BJ (cell line): Measurements from ENCODE around the gene SLC2A13. TPM values are rescaled to one million over a fixed set of nuclear protein-coding genes. Genes with fewer than 3 reads are reported as not detected.

Experiments
- CTCF ChIA-PET: fragments of 350-600 bp; formaldehyde crosslinking; extraction: SDS; loops from one replicate; lab custom pipeline; 2021; ENCODE audit warnings: antibody characterized with exemption, inconsistent platforms; lab: Yijun Ruan, JAX
- POLR2A ChIA-PET: fragments of 300-600 bp; sonication (Branson Sonifier 250); formaldehyde crosslinking; extraction: SDS; loops from one replicate; lab custom pipeline; 2021; ENCODE audit warnings: antibody characterized with exemption; lab: Charles Lee
- DNase-seq: peaks from one replicate; pipeline ENCODE4 v3.0.0-alpha.2; 2011; ENCODE audit warnings: low read depth
- H3K27me3 ChIP-seq: 2 replicates; pipeline ENCODE4 v1.6.0; 2011; ENCODE audit warnings: low read length; ENCODE audit not compliant: control insufficient read depth, insufficient read depth
- H3K36me3 ChIP-seq: 2 replicates; pipeline ENCODE4 v1.5.1; 2011; ENCODE audit warnings: low read length; ENCODE audit not compliant: control insufficient read depth, insufficient read depth
- H3K4me3 ChIP-seq: 2 replicates; pipeline ENCODE4 v1.5.1; 2011; ENCODE audit warnings: low read depth, mild to moderate bottlenecking, control low read depth, low read length
- polyA plus RNA-seq: library from polyadenylated mRNA; depleted of rRNA; stranded (reverse); fragments of >200 nt; gene quantifications from 2 replicates; pipeline ENCODE4 v1.2.3, GENCODE V29; 2011
- TF ChIP-seq, protein P1 (sequence below): IDR thresholded peaks from 2 replicates; pipeline ENCODE4 v1.5.1; 2011; ENCODE audit warnings: low read depth, mild to moderate bottlenecking, control low read depth, inconsistent platforms, low read length, moderate library complexity; ENCODE audit not compliant: insufficient read depth

SLC2A13 gene
- polyA plus RNA-seq, 1 experiment, result 1.2 TPM

- ChIA-PET POLR2A (no interaction called here), CTCF (interaction anchor here (1.1 kb wide), 1 partner anchor 8 kb away, joined by 3 read pairs; no protein-coding TSS in a partner anchor)
- Histone ChIP-seq H3K27me3 (no peaks in the 10 kb centered on the region), H3K4me3 (no peak overlapping the region), H3K36me3 (no peaks in the 10 kb centered on the region)
- DNase-seq, result no peak
- TF ChIP-seq, protein P1, sequence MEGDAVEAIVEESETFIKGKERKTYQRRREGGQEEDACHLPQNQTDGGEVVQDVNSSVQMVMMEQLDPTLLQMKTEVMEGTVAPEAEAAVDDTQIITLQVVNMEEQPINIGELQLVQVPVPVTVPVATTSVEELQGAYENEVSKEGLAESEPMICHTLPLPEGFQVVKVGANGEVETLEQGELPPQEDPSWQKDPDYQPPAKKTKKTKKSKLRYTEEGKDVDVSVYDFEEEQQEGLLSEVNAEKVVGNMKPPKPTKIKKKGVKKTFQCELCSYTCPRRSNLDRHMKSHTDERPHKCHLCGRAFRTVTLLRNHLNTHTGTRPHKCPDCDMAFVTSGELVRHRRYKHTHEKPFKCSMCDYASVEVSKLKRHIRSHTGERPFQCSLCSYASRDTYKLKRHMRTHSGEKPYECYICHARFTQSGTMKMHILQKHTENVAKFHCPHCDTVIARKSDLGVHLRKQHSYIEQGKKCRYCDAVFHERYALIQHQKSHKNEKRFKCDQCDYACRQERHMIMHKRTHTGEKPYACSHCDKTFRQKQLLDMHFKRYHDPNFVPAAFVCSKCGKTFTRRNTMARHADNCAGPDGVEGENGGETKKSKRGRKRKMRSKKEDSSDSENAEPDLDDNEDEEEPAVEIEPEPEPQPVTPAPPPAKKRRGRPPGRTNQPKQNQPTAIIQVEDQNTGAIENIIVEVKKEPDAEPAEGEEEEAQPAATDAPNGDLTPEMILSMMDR, result no peak
Observed at GRCh38 chr12:39771456-39771855, 334.4 kb downstream of the SLC2A13 start.

- H3K27me3 ChIP-seq, result no peaks in the 10 kb centered on the region
- DNase-seq, result no peak
- no peak overlapping the region for H3K4me3 ChIP-seq
- ChIA-PET POLR2A (no interaction called here), CTCF (interaction anchor here (0.7 to 6.7 kb wide), 10 partner anchors 10 to 347 kb away, joined by 3 to 52 read pairs (median 4); partner anchors contain the start of gene SLC2A13)
- no peaks in the 10 kb centered on the region for H3K36me3 ChIP-seq
- TF ChIP-seq, protein P1, result peak; percentile 81
Observed at GRCh38 chr12:39764944-39765560, 340.8 kb downstream of the SLC2A13 start.

DNA sequence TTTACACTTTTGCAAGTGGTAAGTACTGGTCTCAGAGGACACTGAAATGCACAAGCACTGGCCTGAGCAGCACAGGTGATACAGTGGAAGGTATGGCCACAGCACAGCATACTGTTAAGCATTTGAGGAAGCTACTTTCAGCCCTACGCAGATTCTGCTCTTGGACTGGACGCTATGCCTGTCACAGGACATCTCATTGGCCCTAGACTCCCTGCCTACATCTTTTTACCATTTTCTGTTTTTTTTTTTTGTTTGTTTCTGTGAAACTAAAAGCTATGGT is 342.1 kb downstream of the SLC2A13 start:
- Histone ChIP-seq H3K36me3 (no peaks in the 10 kb centered on the region), H3K27me3 (no peaks in the 10 kb centered on the region), H3K4me3 (no peak overlapping the region)
- POLR2A ChIA-PET, result no interaction called here
- TF ChIP-seq, protein P1, result no peak
- DNase-seq, result no peak
- CTCF ChIA-PET, result interaction anchor here (0.7 to 6.7 kb wide), 5 partner anchors 8 to 342 kb away, joined by 3 to 52 read pairs (median 4); no protein-coding TSS in a partner anchor

- no peaks in the 10 kb centered on the region for H3K36me3 ChIP-seq
- DNase-seq, result no peak
- TF ChIP-seq, protein P1, result no peak
- POLR2A ChIA-PET, result no interaction called here
- CTCF ChIA-PET, result interaction anchor here (0.7 to 6.7 kb wide), 3 partner anchors 228 to 342 kb away, joined by 4 to 52 read pairs (median 5); no protein-coding TSS in a partner anchor
- H3K4me3 ChIP-seq, result no peak overlapping the region
- H3K27me3 ChIP-seq, result no peaks in the 10 kb centered on the region
Observed at GRCh38 chr12:39763071-39763889, 342.6 kb downstream of the SLC2A13 start.

DNA sequence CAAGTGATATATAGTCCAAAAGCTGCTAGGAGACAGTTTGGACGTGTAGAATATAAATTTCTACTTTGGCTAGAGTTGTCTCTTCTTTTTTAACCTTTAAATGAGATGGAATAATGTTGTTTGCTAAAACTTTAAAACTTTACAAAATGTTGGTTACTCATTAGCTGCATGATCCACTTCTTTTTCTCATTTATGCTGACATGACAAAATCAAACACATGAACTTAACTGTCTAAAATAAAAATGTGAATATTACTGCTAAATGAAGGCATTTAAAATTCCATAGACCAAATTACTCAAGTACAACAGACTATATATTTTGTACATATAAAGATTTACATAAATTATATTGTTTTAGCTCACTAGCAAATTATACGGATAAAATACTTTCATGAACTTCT is 350.4 kb downstream of the SLC2A13 start:
- POLR2A ChIA-PET, result no interaction called here

More for the DNA sequence above, 350.4 kb downstream of the SLC2A13 start:
- Histone ChIP-seq H3K27me3 (no peaks in the 10 kb centered on the region), H3K36me3 (no peaks in the 10 kb centered on the region), H3K4me3 (no peak overlapping the region)
- DNase-seq, result no peak
- CTCF ChIA-PET, result interaction anchor here (0.6 to 1.8 kb wide), 6 partner anchors 9 to 1858 kb away, joined by 3 to 5 read pairs (median 4); no protein-coding TSS in a partner anchor
- TF ChIP-seq, protein P1, result no peak
